Peyer's patch (tissue), 4 donors: ENCODE measurements around the gene VAV3.

Source experiments
- POLR2A ChIP-seq, 2 donors: fragments of 450-650 bp; IDR thresholded peaks; one replicate each; pipeline ENCODE4 v1.5.1; 2017; ENCODE audit warnings: antibody characterized with exemption in 2 of 2, mild to moderate bottlenecking in 2 of 2, moderate library complexity in 2 of 2
- TF ChIP-seq, protein P1 (sequence below), 6 experiments: fragments of 450-650 bp in 4 of 6; fragments of 200-600 bp in 2 of 6; sonication (generic) in 1 of 6; IDR thresholded peaks; one replicate each; pipeline ENCODE4 v1.5.1; 2017 to 2019; ENCODE audit warnings: antibody characterized with exemption in 6 of 6, mild to moderate bottlenecking in 3 of 6, moderate library complexity in 1 of 6

- TF ChIP-seq, protein P1, sequence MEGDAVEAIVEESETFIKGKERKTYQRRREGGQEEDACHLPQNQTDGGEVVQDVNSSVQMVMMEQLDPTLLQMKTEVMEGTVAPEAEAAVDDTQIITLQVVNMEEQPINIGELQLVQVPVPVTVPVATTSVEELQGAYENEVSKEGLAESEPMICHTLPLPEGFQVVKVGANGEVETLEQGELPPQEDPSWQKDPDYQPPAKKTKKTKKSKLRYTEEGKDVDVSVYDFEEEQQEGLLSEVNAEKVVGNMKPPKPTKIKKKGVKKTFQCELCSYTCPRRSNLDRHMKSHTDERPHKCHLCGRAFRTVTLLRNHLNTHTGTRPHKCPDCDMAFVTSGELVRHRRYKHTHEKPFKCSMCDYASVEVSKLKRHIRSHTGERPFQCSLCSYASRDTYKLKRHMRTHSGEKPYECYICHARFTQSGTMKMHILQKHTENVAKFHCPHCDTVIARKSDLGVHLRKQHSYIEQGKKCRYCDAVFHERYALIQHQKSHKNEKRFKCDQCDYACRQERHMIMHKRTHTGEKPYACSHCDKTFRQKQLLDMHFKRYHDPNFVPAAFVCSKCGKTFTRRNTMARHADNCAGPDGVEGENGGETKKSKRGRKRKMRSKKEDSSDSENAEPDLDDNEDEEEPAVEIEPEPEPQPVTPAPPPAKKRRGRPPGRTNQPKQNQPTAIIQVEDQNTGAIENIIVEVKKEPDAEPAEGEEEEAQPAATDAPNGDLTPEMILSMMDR (IDR thresholded peaks at IDR 0.05) = no peak
- TF ChIP-seq POLR2A (IDR thresholded peaks at IDR 0.05) = no peak
Observed at GRCh38 chr1:107704911-107705310, 260.1 kb downstream of the VAV3 start.
